Effector memory CD4-positive, alpha-beta T cell (primary cell): ENCODE data around the gene PDHB.

Source experiments
- DNase-seq, 3 donors: peaks; one replicate each; pipeline ENCODE4 v3.0.0-alpha.2; 2020
- H3K27ac ChIP-seq: 2 replicates; pipeline ENCODE4 v1.7.0; 2013; ENCODE audit warnings: mild to moderate bottlenecking, low read length, moderate library complexity; ENCODE audit not compliant: insufficient read depth, poor library complexity, severe bottlenecking
- H3K27me3 ChIP-seq: replicated peaks from 2 replicates; pipeline ENCODE4 v1.7.0; 2013; ENCODE audit warnings: mild to moderate bottlenecking, low read length; ENCODE audit not compliant: insufficient read depth, control insufficient read depth, poor library complexity, severe bottlenecking
- H3K36me3 ChIP-seq: 2 replicates; pipeline ENCODE4 v1.7.0; 2013; ENCODE audit warnings: mild to moderate bottlenecking, low read length, moderate library complexity; ENCODE audit not compliant: control insufficient read depth, insufficient read depth
- H3K4me1 ChIP-seq: 2 replicates; pipeline ENCODE4 v1.7.0; 2013; ENCODE audit warnings: low read length, mild to moderate bottlenecking; ENCODE audit not compliant: control insufficient read depth, insufficient read depth, poor library complexity, severe bottlenecking
- H3K4me3 ChIP-seq: 2 replicates; pipeline ENCODE4 v1.7.0; 2013; ENCODE audit warnings: low read length, low read depth, mild to moderate bottlenecking; ENCODE audit not compliant: insufficient read depth, poor library complexity, severe bottlenecking
- H3K9me3 ChIP-seq: 2 replicates; pipeline ENCODE4 v1.7.0; 2013; ENCODE audit warnings: mild to moderate bottlenecking, low read length, moderate library complexity; ENCODE audit not compliant: control insufficient read depth

Gene PDHB

GRCh38 chr3:58384381-58385090 is 49.1 kb downstream of the PDHB start:
- no peak for DNase-seq
- Histone ChIP-seq H3K27me3 (no peaks in the 10 kb centered on the region), H3K27ac (no peak overlapping the region), H3K9me3 (no peaks in the 10 kb centered on the region), H3K36me3 (no peaks in the 10 kb centered on the region), H3K4me1 (no peaks in the 10 kb centered on the region), H3K4me3 (no peak overlapping the region)

- DNase-seq, result no peak
- H3K4me1 ChIP-seq, result no peaks in the 10 kb centered on the region
- H3K36me3 ChIP-seq, result no peaks in the 10 kb centered on the region
- no peaks in the 10 kb centered on the region for H3K9me3 ChIP-seq
- no peak overlapping the region for H3K4me3 ChIP-seq
- no peaks in the 10 kb centered on the region for H3K27me3 ChIP-seq
- H3K27ac ChIP-seq, result no peak overlapping the region
These were observed 49.7 kb downstream of the PDHB start for GRCh38 chr3:58383904-58384303.

- no peaks in the 10 kb centered on the region for H3K9me3 ChIP-seq
- H3K36me3 ChIP-seq, result no peaks in the 10 kb centered on the region
- DNase-seq, result no peak
- H3K4me3 ChIP-seq, result no peak overlapping the region
- no peaks in the 10 kb centered on the region for H3K27me3 ChIP-seq
- no peaks in the 10 kb centered on the region for H3K4me1 ChIP-seq
- no peak overlapping the region for H3K27ac ChIP-seq
These were observed 50.2 kb downstream of the PDHB start for GRCh38 chr3:58383476-58383875.

- no peaks in the 10 kb centered on the region for H3K4me1 ChIP-seq
- H3K36me3 ChIP-seq, result no peaks in the 10 kb centered on the region
- H3K9me3 ChIP-seq, result no peaks in the 10 kb centered on the region
- no peak for DNase-seq
- H3K27ac ChIP-seq, result no peak overlapping the region
- H3K27me3 ChIP-seq, result no peaks in the 10 kb centered on the region
- no peak overlapping the region for H3K4me3 ChIP-seq
These were observed 54.1 kb downstream of the PDHB start for GRCh38 chr3:58379351-58380073.

GRCh38 chr3:58377750-58378149 is 55.9 kb downstream of the PDHB start:
- no peak overlapping the region for H3K4me3 ChIP-seq
- no peaks in the 10 kb centered on the region for H3K36me3 ChIP-seq
- no peak for DNase-seq
- no peaks in the 10 kb centered on the region for H3K27me3 ChIP-seq
- no peaks in the 10 kb centered on the region for H3K9me3 ChIP-seq
- H3K27ac ChIP-seq, result no peak overlapping the region
- H3K4me1 ChIP-seq, result no peaks in the 10 kb centered on the region
